DND-41 (cell line): ENCODE data around the gene FGG.

ENCODE experiments used
- ATAC-seq: fragments of 200-7000 bp; cut with Tn5 transposase; 3 replicates; pipeline ENCODE4 v1.9.1; 2021; ENCODE audit warnings: low read depth; ENCODE audit not compliant: insufficient read depth
- DNase-seq: peaks from one replicate; pipeline ENCODE4 v3.0.0-alpha.2; 2020
- H2AFZ ChIP-seq: 2 replicates; pipeline ENCODE4 v1.6.0; 2012; ENCODE audit warnings: low read depth, low read length
- H3K27ac ChIP-seq: 2 replicates; pipeline ENCODE4 v1.5.1; 2012; ENCODE audit warnings: low read length, inconsistent platforms
- H3K27me3 ChIP-seq: fragments of 200-600 bp; sonication (generic); 2 replicates; pipeline ENCODE4 v1.6.0; 2012; ENCODE audit warnings: low read length, mild to moderate bottlenecking, inconsistent platforms; ENCODE audit not compliant: insufficient read depth, poor library complexity
- H3K36me3 ChIP-seq: 2 replicates; pipeline ENCODE4 v1.5.1; 2012; ENCODE audit warnings: low read length, inconsistent platforms; ENCODE audit not compliant: insufficient read depth
- H3K4me1 ChIP-seq: 2 replicates; pipeline ENCODE4 v1.5.1; 2012; ENCODE audit warnings: mild to moderate bottlenecking, low read length; ENCODE audit not compliant: insufficient read depth
- H3K4me2 ChIP-seq: 2 replicates; pipeline ENCODE4 v1.6.0; 2012; ENCODE audit warnings: mild to moderate bottlenecking, moderate library complexity, low read length, inconsistent platforms; ENCODE audit not compliant: insufficient read depth
- H3K4me3 ChIP-seq, 2 experiments: fragments of 200-600 bp in 1 of 2; shearing (Covaris generic) in 1 of 2; 2 replicates each; pipeline ENCODE4 v1.5.1; 2012 to 2016; ENCODE audit warnings: inconsistent platforms in 2 of 2, low read length in 2 of 2, mild to moderate bottlenecking in 2 of 2, low read depth in 1 of 2, moderate library complexity in 1 of 2
- H3K79me2 ChIP-seq: 2 replicates; pipeline ENCODE4 v1.6.0; 2012; ENCODE audit warnings: low read length, inconsistent platforms; ENCODE audit not compliant: insufficient read depth
- H3K9ac ChIP-seq: 2 replicates; pipeline ENCODE4 v1.6.0; 2012; ENCODE audit warnings: low read depth, mild to moderate bottlenecking, inconsistent platforms, low read length, moderate library complexity
- H3K9me3 ChIP-seq: 2 replicates; pipeline ENCODE4 v1.5.1; 2012; ENCODE audit warnings: low read length, moderate library complexity, mild to moderate bottlenecking, inconsistent platforms; ENCODE audit not compliant: insufficient read depth, severe bottlenecking
- H4K20me1 ChIP-seq: 2 replicates; pipeline ENCODE4 v1.6.0; 2012; ENCODE audit warnings: low read length; ENCODE audit not compliant: insufficient read depth
- CTCF ChIP-seq: IDR thresholded peaks from 2 replicates; pipeline ENCODE4 v1.5.1; 2012; ENCODE audit warnings: borderline replicate concordance, low read length, moderate library complexity, mild to moderate bottlenecking; ENCODE audit not compliant: poor library complexity, severe bottlenecking; ENCODE audit errors: extremely low read depth
- EZH2 ChIP-seq: IDR thresholded peaks from 3 replicates; pipeline ENCODE4 v1.6.1; 2012; ENCODE audit warnings: borderline replicate concordance, low read depth, mild to moderate bottlenecking, moderate library complexity, low read length, inconsistent platforms; ENCODE audit not compliant: severe bottlenecking

The FGG gene

GRCh38 chr4:154585369-154586018 is 27.0 kb downstream of the FGG start:
- no peaks in the 10 kb centered on the region for H4K20me1 ChIP-seq
- DNase-seq (no peak), ATAC-seq (no peak)
- no peak overlapping the region for H3K4me3 ChIP-seq
- no peak overlapping the region for H3K9ac ChIP-seq
- no peak overlapping the region for H2AFZ ChIP-seq
- H3K36me3 ChIP-seq: no peaks in the 10 kb centered on the region
- H3K27ac ChIP-seq: no peak overlapping the region
- H3K4me1 ChIP-seq: no peaks in the 10 kb centered on the region
- peaks cover 17% of the 10 kb centered on the region for H3K27me3 ChIP-seq
- no peaks in the 10 kb centered on the region for H3K79me2 ChIP-seq
- no peaks in the 10 kb centered on the region for H3K9me3 ChIP-seq
- H3K4me2 ChIP-seq: no peak overlapping the region
- TF ChIP-seq EZH2 (no peak), CTCF (no peak)

- Histone ChIP-seq H3K36me3 (no peaks in the 10 kb centered on the region), H3K4me2 (no peak overlapping the region), H2AFZ (no peak overlapping the region), H3K4me3 (no peak overlapping the region), H3K79me2 (no peaks in the 10 kb centered on the region), H3K27ac (no peak overlapping the region), H4K20me1 (no peaks in the 10 kb centered on the region), H3K9ac (no peak overlapping the region), H3K4me1 (no peaks in the 10 kb centered on the region), H3K9me3 (no peaks in the 10 kb centered on the region), H3K27me3 (peaks cover 13% of the 10 kb centered on the region)
- no peak for ATAC-seq
- TF ChIP-seq CTCF: no peak
- TF ChIP-seq EZH2: no peak
- DNase-seq: no peak
These were observed 28.2 kb downstream of the FGG start for GRCh38 chr4:154584259-154584658.

- DNase-seq (no peak), ATAC-seq (no peak)
- Histone ChIP-seq H3K4me1 (no peaks in the 10 kb centered on the region), H3K27me3 (peaks cover 9% of the 10 kb centered on the region), H2AFZ (no peak overlapping the region), H3K4me3 (no peak overlapping the region), H3K9me3 (no peaks in the 10 kb centered on the region), H3K27ac (no peak overlapping the region), H3K9ac (no peak overlapping the region), H3K79me2 (no peaks in the 10 kb centered on the region), H3K36me3 (no peaks in the 10 kb centered on the region), H4K20me1 (no peaks in the 10 kb centered on the region), H3K4me2 (no peak overlapping the region)
- no peak for TF ChIP-seq CTCF
- no peak for TF ChIP-seq EZH2
These were observed 28.8 kb downstream of the FGG start for GRCh38 chr4:154583677-154584076.
